MM.1S (cell line): ENCODE results near the gene LMO1.

Experiments used
- EZH2phosphoT487 ChIP-seq: fragments of 300-600 bp; sonication (generic); IDR thresholded peaks from 2 replicates; pipeline ENCODE4 v1.6.1; 2018; ENCODE audit warnings: antibody characterized with exemption, low read length
- TF ChIP-seq, protein P1 (sequence below): fragments of 300-600 bp; sonication (generic); IDR thresholded peaks from 2 replicates; pipeline ENCODE4 v1.5.1; 2016; ENCODE audit warnings: antibody characterized with exemption, low read length, mixed read lengths

DNA sequence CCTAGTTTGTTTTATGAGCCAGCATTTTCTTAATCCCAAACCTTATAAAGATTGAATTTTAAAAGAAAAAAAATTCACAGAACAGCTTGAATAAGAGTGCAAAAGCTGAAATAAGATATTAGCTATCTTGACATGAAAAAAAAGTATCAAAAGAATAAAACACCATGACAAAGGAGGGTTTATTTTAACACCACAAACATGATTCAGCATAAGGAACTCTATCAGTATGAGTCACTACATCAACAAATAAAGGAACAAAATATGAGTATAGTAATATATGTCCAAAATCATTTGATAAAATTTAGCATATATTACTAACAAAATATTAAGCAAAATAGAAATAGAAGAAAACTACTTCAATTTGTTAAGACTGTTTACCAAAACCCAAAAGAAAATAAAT, 9.6 kb upstream of the LMO1 start:
- TF ChIP-seq, protein P1, sequence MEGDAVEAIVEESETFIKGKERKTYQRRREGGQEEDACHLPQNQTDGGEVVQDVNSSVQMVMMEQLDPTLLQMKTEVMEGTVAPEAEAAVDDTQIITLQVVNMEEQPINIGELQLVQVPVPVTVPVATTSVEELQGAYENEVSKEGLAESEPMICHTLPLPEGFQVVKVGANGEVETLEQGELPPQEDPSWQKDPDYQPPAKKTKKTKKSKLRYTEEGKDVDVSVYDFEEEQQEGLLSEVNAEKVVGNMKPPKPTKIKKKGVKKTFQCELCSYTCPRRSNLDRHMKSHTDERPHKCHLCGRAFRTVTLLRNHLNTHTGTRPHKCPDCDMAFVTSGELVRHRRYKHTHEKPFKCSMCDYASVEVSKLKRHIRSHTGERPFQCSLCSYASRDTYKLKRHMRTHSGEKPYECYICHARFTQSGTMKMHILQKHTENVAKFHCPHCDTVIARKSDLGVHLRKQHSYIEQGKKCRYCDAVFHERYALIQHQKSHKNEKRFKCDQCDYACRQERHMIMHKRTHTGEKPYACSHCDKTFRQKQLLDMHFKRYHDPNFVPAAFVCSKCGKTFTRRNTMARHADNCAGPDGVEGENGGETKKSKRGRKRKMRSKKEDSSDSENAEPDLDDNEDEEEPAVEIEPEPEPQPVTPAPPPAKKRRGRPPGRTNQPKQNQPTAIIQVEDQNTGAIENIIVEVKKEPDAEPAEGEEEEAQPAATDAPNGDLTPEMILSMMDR, result no peak
- no peak for TF ChIP-seq EZH2phosphoT487
